ENCODE measurements around the gene LRRC56. TPM values are rescaled to one million over a fixed set of nuclear protein-coding genes. Genes with fewer than 3 reads are reported as not detected.

The LRRC56 gene
- total and polyA plus RNA-seq, 2 donors from 2014 or later = 1.2 to 7.7 TPM

DNA sequence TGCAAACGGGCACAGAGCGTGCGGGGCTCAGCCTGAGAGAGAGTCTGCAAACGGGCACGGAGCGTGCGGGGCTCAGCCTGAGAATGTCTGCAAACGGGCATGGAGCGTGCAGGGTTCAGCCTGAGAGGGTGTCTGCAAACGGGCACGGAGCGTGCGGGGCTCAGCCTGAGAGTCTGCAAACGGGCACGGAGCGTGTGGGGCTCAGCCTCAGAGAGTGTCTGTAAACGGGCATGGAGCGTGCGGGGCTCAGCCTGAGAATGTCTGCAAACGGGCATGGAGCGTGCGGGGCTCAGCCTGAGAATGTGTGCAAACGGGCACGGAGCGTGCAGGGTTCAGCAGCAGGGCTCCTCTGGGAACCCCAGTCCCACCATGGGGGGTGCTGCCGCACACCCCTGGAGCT is 52.5 kb downstream of the LRRC56 start:
- no peak for FAIRE-seq
- H3K27me3 ChIP-seq (ENCODE audit: control insufficient read depth, insufficient read depth, low read length) = no peaks in the 10 kb centered on the region
- H3K36me3 ChIP-seq (ENCODE audit: control insufficient read depth in 2 of 3, insufficient read depth in 3 of 3, low read length in 3 of 3) = peaks cover 0 to 50% (median 33%) of the 10 kb centered on the region in 3 donors
- DNase-seq = no peak
- TF ChIP-seq, protein P1, sequence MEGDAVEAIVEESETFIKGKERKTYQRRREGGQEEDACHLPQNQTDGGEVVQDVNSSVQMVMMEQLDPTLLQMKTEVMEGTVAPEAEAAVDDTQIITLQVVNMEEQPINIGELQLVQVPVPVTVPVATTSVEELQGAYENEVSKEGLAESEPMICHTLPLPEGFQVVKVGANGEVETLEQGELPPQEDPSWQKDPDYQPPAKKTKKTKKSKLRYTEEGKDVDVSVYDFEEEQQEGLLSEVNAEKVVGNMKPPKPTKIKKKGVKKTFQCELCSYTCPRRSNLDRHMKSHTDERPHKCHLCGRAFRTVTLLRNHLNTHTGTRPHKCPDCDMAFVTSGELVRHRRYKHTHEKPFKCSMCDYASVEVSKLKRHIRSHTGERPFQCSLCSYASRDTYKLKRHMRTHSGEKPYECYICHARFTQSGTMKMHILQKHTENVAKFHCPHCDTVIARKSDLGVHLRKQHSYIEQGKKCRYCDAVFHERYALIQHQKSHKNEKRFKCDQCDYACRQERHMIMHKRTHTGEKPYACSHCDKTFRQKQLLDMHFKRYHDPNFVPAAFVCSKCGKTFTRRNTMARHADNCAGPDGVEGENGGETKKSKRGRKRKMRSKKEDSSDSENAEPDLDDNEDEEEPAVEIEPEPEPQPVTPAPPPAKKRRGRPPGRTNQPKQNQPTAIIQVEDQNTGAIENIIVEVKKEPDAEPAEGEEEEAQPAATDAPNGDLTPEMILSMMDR (IDR thresholded peaks at IDR 0.05; ENCODE audit: borderline replicate concordance, extremely low read depth, insufficient read depth) = no peak
- no peaks in the 10 kb centered on the region for H3K4me1 ChIP-seq (ENCODE audit: control insufficient read depth in 2 of 3, insufficient read depth in 2 of 3, low read depth in 1 of 3, low read length in 3 of 3)
- no peaks in the 10 kb centered on the region for H3K9me3 ChIP-seq (ENCODE audit: control insufficient read depth in 2 of 3, insufficient read depth in 1 of 3, low read length in 3 of 3)
- intact Hi-C loops (cut with DNase I) = no loop called here
- no peak overlapping the region for H3K4me3 ChIP-seq (ENCODE audit: low read length in 3 of 3)
- no peak overlapping the region for H3K27ac ChIP-seq (ENCODE audit: low read depth in 2 of 2, low read length in 2 of 2)
- no peak overlapping the region for H3K9ac ChIP-seq (ENCODE audit: low read length in 3 of 3)

DNA sequence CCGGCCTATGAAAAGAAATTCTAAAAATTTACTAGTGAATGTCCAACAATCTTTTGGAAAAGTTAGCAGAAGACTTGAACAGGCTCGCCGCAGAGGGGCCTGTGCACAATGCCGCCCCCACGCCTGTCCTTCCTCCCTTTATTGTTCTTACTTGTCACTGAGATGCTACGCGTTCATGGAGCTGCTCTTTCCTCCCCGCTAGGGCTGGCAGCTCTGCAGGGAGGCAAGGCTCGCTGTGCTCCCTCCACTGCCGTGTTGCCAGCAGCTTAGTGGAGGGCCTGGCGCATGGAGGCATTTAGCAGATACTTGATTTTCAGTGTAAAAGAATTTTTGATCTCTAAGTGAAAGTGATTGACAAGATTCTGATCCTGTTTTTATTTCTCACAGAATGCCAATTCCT is 53.7 kb downstream of the LRRC56 start:
- intact Hi-C loops (cut with DNase I) = no loop called here
- H3K9me3 ChIP-seq (ENCODE audit: control insufficient read depth in 2 of 3, insufficient read depth in 1 of 3, low read length in 3 of 3) = no peaks in the 10 kb centered on the region
- FAIRE-seq (no peak), DNase-seq (no peak)
- TF ChIP-seq, protein P1 (IDR thresholded peaks at IDR 0.05; ENCODE audit: borderline replicate concordance, extremely low read depth, insufficient read depth) = no peak
- H3K9ac ChIP-seq (ENCODE audit: low read length in 3 of 3) = no peak overlapping the region
- H3K4me1 ChIP-seq (ENCODE audit: control insufficient read depth in 2 of 3, insufficient read depth in 2 of 3, low read depth in 1 of 3, low read length in 3 of 3) = no peaks in the 10 kb centered on the region
- H3K27me3 ChIP-seq (ENCODE audit: control insufficient read depth, insufficient read depth, low read length) = no peaks in the 10 kb centered on the region
- H3K27ac ChIP-seq (ENCODE audit: low read depth in 2 of 2, low read length in 2 of 2) = no peak overlapping the region
- peaks cover 0 to 56% (median 33%) of the 10 kb centered on the region in 3 donors for H3K36me3 ChIP-seq (ENCODE audit: control insufficient read depth in 2 of 3, insufficient read depth in 3 of 3, low read length in 3 of 3)
- no peak overlapping the region for H3K4me3 ChIP-seq (ENCODE audit: low read length in 3 of 3)

DNA sequence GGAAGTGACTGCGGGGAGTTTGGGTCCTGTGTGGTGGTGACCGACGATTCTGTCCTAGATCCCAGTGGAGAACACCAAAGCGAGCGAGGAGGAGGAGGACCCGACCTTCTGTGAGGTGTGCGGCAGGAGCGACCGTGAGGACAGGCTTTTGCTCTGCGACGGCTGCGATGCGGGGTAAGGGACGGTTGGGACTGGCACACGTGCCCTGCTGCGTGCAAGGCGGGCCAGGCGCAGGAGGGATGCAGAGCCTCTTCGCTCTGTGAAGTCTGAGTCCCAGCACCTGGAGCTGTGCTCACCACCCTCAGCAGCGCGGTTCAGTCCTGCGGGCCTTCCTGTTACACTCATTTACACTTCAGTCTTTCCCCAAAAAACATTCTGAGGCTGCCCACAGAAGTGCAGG is 55.2 kb downstream of the LRRC56 start:
- Histone ChIP-seq H3K9me3 (ENCODE audit: control insufficient read depth in 2 of 3, insufficient read depth in 1 of 3, low read length in 3 of 3) (no peaks in the 10 kb centered on the region), H3K27ac (ENCODE audit: low read depth in 2 of 2, low read length in 2 of 2) (no peak overlapping the region)

More for the DNA sequence above, 55.2 kb downstream of the LRRC56 start:
- TF ChIP-seq, protein P1 (IDR thresholded peaks at IDR 0.05; ENCODE audit: borderline replicate concordance, extremely low read depth, insufficient read depth) = no peak
- DNase-seq (no peak), FAIRE-seq (no peak)
- no peaks in the 10 kb centered on the region for H3K27me3 ChIP-seq (ENCODE audit: control insufficient read depth, insufficient read depth, low read length)
- H3K4me3 ChIP-seq (ENCODE audit: low read length in 3 of 3) = no peak overlapping the region
- peaks cover 0 to 52% (median 31%) of the 10 kb centered on the region in 3 donors for H3K36me3 ChIP-seq (ENCODE audit: control insufficient read depth in 2 of 3, insufficient read depth in 3 of 3, low read length in 3 of 3)
- intact Hi-C loops (cut with DNase I) = no loop called here
- no peaks in the 10 kb centered on the region for H3K4me1 ChIP-seq (ENCODE audit: control insufficient read depth in 2 of 3, insufficient read depth in 2 of 3, low read depth in 1 of 3, low read length in 3 of 3)
- no peak overlapping the region for H3K9ac ChIP-seq (ENCODE audit: low read length in 3 of 3)
